A673 (cell line): ENCODE measurements around the gene CMYA5.

Experiments used
- CTCF ChIP-seq: fragments of 300-800, 200-600 bp; sonication (generic); conservative IDR thresholded peaks from 2 replicates; pipeline ENCODE4 v1.5.1; 2017; ENCODE audit warnings: low read depth, mild to moderate bottlenecking, antibody characterized with exemption, low read length, moderate library complexity, mixed read lengths
- EZH2 ChIP-seq: fragments of 200-600 bp; sonication (generic); IDR thresholded peaks from 2 replicates; pipeline ENCODE4 v1.6.1; 2017; ENCODE audit warnings: borderline replicate concordance, low read depth, mild to moderate bottlenecking, mixed read lengths, antibody characterized with exemption, low read length; ENCODE audit not compliant: poor library complexity, severe bottlenecking

- TF ChIP-seq CTCF, result no peak
- TF ChIP-seq EZH2, result no peak
These were observed 151.5 kb downstream of the CMYA5 start for GRCh38 chr5:79841172-79841571.
